ENCODE results near the gene PTCD2. TPM values are rescaled to one million over a fixed set of nuclear protein-coding genes. Genes with fewer than 3 reads are reported as not detected.
"Not testable (repeated sequence)": the region's sequence is repeated elsewhere in the genome, so short reads cannot be mapped to it uniquely, and the experiment has no call there.

The PTCD2 gene
- total RNA-seq, 1 donor from 2014 or later = 18.2 TPM

DNA sequence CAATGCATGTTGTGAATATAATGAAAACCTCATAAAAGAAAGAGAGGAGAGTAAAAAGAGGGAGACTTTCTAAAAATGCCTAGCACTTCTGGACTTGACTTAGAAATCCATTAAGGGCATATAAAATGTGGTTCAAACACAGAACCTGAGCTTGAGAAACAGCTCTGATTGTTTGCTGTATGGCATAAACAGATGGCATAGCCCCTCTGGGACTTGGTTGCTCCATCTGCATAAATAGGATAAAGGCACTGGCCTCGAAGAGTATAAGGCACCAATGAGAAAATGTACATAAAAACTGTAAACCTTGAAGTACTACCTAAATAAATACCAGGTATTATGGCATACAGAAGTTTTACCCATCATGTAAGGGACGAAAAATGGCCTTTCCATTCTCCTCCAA is 23.9 kb upstream of the PTCD2 start:
- peaks cover 32% of the 10 kb centered on the region for H3K4me1 ChIP-seq
- intact Hi-C loops (cut with micrococcal nuclease) = no loop called here
- H3K36me3 ChIP-seq = peaks cover 17% of the 10 kb centered on the region
- TF ChIP-seq, protein P1, sequence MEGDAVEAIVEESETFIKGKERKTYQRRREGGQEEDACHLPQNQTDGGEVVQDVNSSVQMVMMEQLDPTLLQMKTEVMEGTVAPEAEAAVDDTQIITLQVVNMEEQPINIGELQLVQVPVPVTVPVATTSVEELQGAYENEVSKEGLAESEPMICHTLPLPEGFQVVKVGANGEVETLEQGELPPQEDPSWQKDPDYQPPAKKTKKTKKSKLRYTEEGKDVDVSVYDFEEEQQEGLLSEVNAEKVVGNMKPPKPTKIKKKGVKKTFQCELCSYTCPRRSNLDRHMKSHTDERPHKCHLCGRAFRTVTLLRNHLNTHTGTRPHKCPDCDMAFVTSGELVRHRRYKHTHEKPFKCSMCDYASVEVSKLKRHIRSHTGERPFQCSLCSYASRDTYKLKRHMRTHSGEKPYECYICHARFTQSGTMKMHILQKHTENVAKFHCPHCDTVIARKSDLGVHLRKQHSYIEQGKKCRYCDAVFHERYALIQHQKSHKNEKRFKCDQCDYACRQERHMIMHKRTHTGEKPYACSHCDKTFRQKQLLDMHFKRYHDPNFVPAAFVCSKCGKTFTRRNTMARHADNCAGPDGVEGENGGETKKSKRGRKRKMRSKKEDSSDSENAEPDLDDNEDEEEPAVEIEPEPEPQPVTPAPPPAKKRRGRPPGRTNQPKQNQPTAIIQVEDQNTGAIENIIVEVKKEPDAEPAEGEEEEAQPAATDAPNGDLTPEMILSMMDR (IDR thresholded peaks at IDR 0.05; ENCODE audit: borderline replicate concordance) = no peak
- H3K27ac ChIP-seq (replicated peaks) = no peak overlapping the region
- no peaks in the 10 kb centered on the region for H3K9me3 ChIP-seq (replicated peaks)
- H3K27me3 ChIP-seq (ENCODE audit: low read depth) = no peaks in the 10 kb centered on the region
- DNase-seq = no peak
- H3K4me3 ChIP-seq = no peak overlapping the region

GRCh38 chr5:72298136-72298535 is 22.0 kb upstream of the PTCD2 start:
- Histone ChIP-seq H3K36me3 (peaks cover 23% of the 10 kb centered on the region), H3K4me1 (peaks cover 27% of the 10 kb centered on the region)
- DNase-seq; H3K9me3 ChIP-seq (replicated peaks); intact Hi-C loops (cut with micrococcal nuclease); H3K27me3 ChIP-seq (ENCODE audit: low read depth); H3K27ac ChIP-seq (replicated peaks); H3K4me3 ChIP-seq: not testable (repeated sequence)

DNA sequence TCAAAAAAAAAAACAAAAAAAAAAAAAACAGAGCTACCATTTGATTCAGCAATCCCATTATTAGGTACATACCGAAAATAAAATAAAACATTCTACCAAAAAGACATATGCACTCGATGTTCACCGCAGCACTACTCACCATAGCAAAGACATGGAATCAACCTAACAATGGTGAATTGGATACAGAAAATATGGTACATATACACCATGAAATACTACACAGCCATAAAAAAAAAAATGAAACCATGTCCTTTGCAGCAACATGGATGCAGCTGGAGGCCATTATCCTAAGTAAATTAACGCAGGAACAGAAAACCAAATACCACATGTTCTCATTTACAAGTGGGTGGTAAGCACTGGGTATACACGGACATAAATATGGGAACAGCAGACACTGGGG is 21.5 kb upstream of the PTCD2 start:
- H3K27ac ChIP-seq (replicated peaks) = no peak overlapping the region
- intact Hi-C loops (cut with micrococcal nuclease) = no loop called here
- DNase-seq = no peak
- H3K9me3 ChIP-seq (replicated peaks) = no peaks in the 10 kb centered on the region
- H3K27me3 ChIP-seq (ENCODE audit: low read depth) = no peaks in the 10 kb centered on the region
- H3K36me3 ChIP-seq = peaks cover 23% of the 10 kb centered on the region
- H3K4me1 ChIP-seq = peaks cover 21% of the 10 kb centered on the region
- H3K4me3 ChIP-seq = no peak overlapping the region
- TF ChIP-seq, protein P1 (IDR thresholded peaks at IDR 0.05; ENCODE audit: borderline replicate concordance) = no peak

- H3K4me1 ChIP-seq = peaks cover 25% of the 10 kb centered on the region
- no peak overlapping the region for H3K27ac ChIP-seq (replicated peaks)
- intact Hi-C loops (cut with micrococcal nuclease) = loop anchor here (10.0 kb wide), 2 partner anchors 166 to 516 kb away; no protein-coding TSS in a partner anchor
- no peaks in the 10 kb centered on the region for H3K27me3 ChIP-seq (ENCODE audit: low read depth)
- DNase-seq = no peak
- H3K4me3 ChIP-seq = no peak overlapping the region
- no peaks in the 10 kb centered on the region for H3K9me3 ChIP-seq (replicated peaks)
- TF ChIP-seq, protein P1 (IDR thresholded peaks at IDR 0.05; ENCODE audit: borderline replicate concordance) = no peak
- peaks cover 18% of the 10 kb centered on the region for H3K36me3 ChIP-seq
These were observed 19.4 kb upstream of the PTCD2 start for GRCh38 chr5:72300590-72301339.

- peaks cover 25% of the 10 kb centered on the region for H3K4me1 ChIP-seq
- TF ChIP-seq, protein P1 (IDR thresholded peaks at IDR 0.05; ENCODE audit: borderline replicate concordance) = no peak
- intact Hi-C loops (cut with micrococcal nuclease) = loop anchor here (10.0 kb wide), 2 partner anchors 167 to 517 kb away; no protein-coding TSS in a partner anchor
- no peaks in the 10 kb centered on the region for H3K27me3 ChIP-seq (ENCODE audit: low read depth)
- H3K4me3 ChIP-seq = no peak overlapping the region
- peaks cover 11% of the 10 kb centered on the region for H3K36me3 ChIP-seq
- no peaks in the 10 kb centered on the region for H3K9me3 ChIP-seq (replicated peaks)
- no peak for DNase-seq
- H3K27ac ChIP-seq (replicated peaks) = no peak overlapping the region
These were observed 18.6 kb upstream of the PTCD2 start for GRCh38 chr5:72301557-72301956.

GRCh38 chr5:72302171-72302570 is 18.0 kb upstream of the PTCD2 start:
- no peak for DNase-seq
- Histone ChIP-seq H3K9me3 (replicated peaks) (no peaks in the 10 kb centered on the region), H3K36me3 (peaks cover 6% of the 10 kb centered on the region), H3K27me3 (ENCODE audit: low read depth) (no peaks in the 10 kb centered on the region), H3K27ac (replicated peaks) (no peak overlapping the region), H3K4me3 (no peak overlapping the region), H3K4me1 (peaks cover 29% of the 10 kb centered on the region)
- TF ChIP-seq, protein P1 (IDR thresholded peaks at IDR 0.05; ENCODE audit: borderline replicate concordance) = no peak
- intact Hi-C loops (cut with micrococcal nuclease) = loop anchor here (10.0 kb wide), 2 partner anchors 167 to 517 kb away; no protein-coding TSS in a partner anchor
